ENCODE results near the gene NDUFB10.

Gene NDUFB10

DNA sequence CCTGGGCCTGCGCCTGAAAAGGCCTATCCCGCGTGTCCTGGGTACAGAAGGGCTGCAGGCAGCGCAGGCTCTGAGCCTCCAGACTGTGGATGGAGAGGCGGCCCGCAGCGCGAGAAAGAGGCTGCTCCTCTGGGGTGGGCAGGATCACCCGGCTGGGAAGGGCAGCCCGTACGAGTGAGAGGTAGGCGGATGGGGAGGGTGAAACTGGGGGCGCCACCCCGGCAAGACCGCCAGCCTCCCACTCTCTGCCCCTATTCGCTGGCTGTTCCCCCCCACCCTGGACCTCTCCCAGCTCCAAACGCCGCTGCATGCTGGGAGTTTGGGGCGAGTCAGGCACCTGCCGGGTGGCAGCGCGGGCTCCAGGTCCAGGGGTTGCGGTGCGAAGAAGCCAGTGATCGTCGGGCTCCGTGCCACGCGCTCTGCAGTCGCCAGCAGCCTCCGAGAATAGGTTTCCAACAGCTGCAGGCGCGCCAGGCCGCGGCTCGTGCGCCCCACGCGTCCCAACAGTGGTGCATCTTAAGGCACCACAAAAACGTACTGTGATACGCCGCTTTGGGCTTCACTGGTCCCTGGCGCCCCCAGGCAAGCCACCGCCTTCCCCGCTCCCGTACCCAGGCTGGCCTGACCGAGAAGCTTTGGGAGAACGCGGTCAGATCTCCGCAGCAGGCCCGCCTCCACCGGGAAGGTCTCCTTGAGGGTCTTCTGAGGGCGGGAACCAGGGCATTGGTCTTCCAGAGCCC is 20.9 kb downstream of the NDUFB10 start:
- Histone ChIP-seq H3K9me3 (ENCODE audit: low read length) (no peaks in the 10 kb centered on the region), H3K36me3 (ENCODE audit: insufficient read depth, low read length) (peaks cover 37% of the 10 kb centered on the region), H3K79me2 (ENCODE audit: insufficient read depth, low read length) (no peaks in the 10 kb centered on the region), H3K4me1 (ENCODE audit: insufficient read depth, low read length, severe bottlenecking) (peaks cover 19% of the 10 kb centered on the region), H3K9me2 (ENCODE audit: low read depth, low read length) (no peaks in the 10 kb centered on the region), H4K20me1 (ENCODE audit: insufficient read depth, low read length) (no peaks in the 10 kb centered on the region), H3K4me2 (ENCODE audit: low read length) (no peak overlapping the region), H3K27me3 (ENCODE audit: insufficient read depth, low read length) (no peaks in the 10 kb centered on the region; the same call in 1 of the 2 replicates), H3K4me3 (ENCODE audit: low read depth, low read length, poor library complexity, severe bottlenecking) (no peak overlapping the region), H3K27ac (ENCODE audit: low read depth, low read length, poor library complexity, severe bottlenecking) (no peak overlapping the region), H3K9ac (ENCODE audit: low read length) (no peak overlapping the region), H2AFZ (ENCODE audit: low read length) (no peak overlapping the region), H3F3A (ENCODE audit: insufficient read depth, low read length) (no peaks in the 10 kb centered on the region)
- TF ChIP-seq CTCF (IDR thresholded peaks at IDR 0.05; ENCODE audit: low read length), result no peak
- no peak for TF ChIP-seq EZH2 (IDR thresholded peaks at IDR 0.05; ENCODE audit: borderline replicate concordance, low read length)

DNA sequence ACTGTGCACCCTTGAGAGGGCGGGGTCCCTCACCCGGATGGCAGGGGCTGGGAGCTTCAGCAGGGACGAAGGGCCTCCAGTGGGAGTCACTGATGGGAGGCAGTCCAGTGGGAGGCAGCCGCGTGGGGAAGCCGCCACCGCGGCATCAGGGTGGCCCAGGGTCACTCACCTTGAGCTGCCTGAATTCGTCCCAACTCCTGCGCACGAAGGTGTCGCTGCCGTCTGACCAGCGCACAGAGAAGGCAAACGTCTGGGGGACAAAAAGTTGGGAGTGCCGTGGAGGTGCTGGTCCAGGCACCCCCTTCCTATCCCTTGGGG is 21.4 kb downstream of the NDUFB10 start:
- Histone ChIP-seq H4K20me1 (ENCODE audit: insufficient read depth, low read length) (no peaks in the 10 kb centered on the region), H2AFZ (ENCODE audit: low read length) (no peak overlapping the region), H3K4me2 (ENCODE audit: low read length) (no peak overlapping the region), H3F3A (ENCODE audit: insufficient read depth, low read length) (no peaks in the 10 kb centered on the region), H3K79me2 (ENCODE audit: insufficient read depth, low read length) (no peaks in the 10 kb centered on the region), H3K9me3 (ENCODE audit: low read length) (no peaks in the 10 kb centered on the region), H3K4me3 (ENCODE audit: low read depth, low read length, poor library complexity, severe bottlenecking) (no peak overlapping the region), H3K36me3 (ENCODE audit: insufficient read depth, low read length) (peaks cover 35% of the 10 kb centered on the region), H3K9me2 (ENCODE audit: low read depth, low read length) (no peaks in the 10 kb centered on the region), H3K27me3 (ENCODE audit: insufficient read depth, low read length) (no peaks in the 10 kb centered on the region; the same call in 1 of the 2 replicates), H3K9ac (ENCODE audit: low read length) (no peak overlapping the region), H3K4me1 (ENCODE audit: insufficient read depth, low read length, severe bottlenecking) (peaks cover 22% of the 10 kb centered on the region), H3K27ac (ENCODE audit: low read depth, low read length, poor library complexity, severe bottlenecking) (no peak overlapping the region)
- TF ChIP-seq CTCF (IDR thresholded peaks at IDR 0.05; ENCODE audit: low read length) (no peak), EZH2 (IDR thresholded peaks at IDR 0.05; ENCODE audit: borderline replicate concordance, low read length) (no peak)

GRCh38 chr16:1981398-1981836 is 22.1 kb downstream of the NDUFB10 start, which contains the start of gene NOXO1:
Gene NOXO1, minus strand, starts transcription at chr16:1981469. Its CDS starts 290 bp downstream, at chr16:1981179.
- no peak within 1 kb of the TSS for H3K27ac ChIP-seq (ENCODE audit: low read depth, low read length, poor library complexity, severe bottlenecking)
- H3K4me2 ChIP-seq (ENCODE audit: low read length), result no peak within 1 kb of the TSS
- TF ChIP-seq CTCF (IDR thresholded peaks at IDR 0.05; ENCODE audit: low read length), result no peak
- no peaks in the 10 kb centered on the region for H3K79me2 ChIP-seq (ENCODE audit: insufficient read depth, low read length)
- H3K4me1 ChIP-seq (ENCODE audit: insufficient read depth, low read length, severe bottlenecking), result peaks cover 22% of the 10 kb centered on the region
- no peaks in the 10 kb centered on the region for H3K9me2 ChIP-seq (ENCODE audit: low read depth, low read length)
- no peaks in the 10 kb centered on the region for H3F3A ChIP-seq (ENCODE audit: insufficient read depth, low read length)
- H3K4me3 ChIP-seq (ENCODE audit: low read depth, low read length, poor library complexity, severe bottlenecking), result no peak within 1 kb of the TSS
- no peaks in the 10 kb centered on the region for H4K20me1 ChIP-seq (ENCODE audit: insufficient read depth, low read length)
- peaks cover 35% of the 10 kb centered on the region for H3K36me3 ChIP-seq (ENCODE audit: insufficient read depth, low read length)
- no peak within 1 kb of the TSS for H3K9ac ChIP-seq (ENCODE audit: low read length)
- H3K27me3 ChIP-seq (ENCODE audit: insufficient read depth, low read length), result no peaks in the 10 kb centered on the region; the same call in 1 of the 2 replicates
- no peaks in the 10 kb centered on the region for H3K9me3 ChIP-seq (ENCODE audit: low read length)
- no peak within 1 kb of the TSS for H2AFZ ChIP-seq (ENCODE audit: low read length)
